KMS-11 (cell line): ENCODE data around the gene TFDP2.
"Not testable (repeated sequence)": the region's sequence is repeated elsewhere in the genome, so short reads cannot be mapped to it uniquely, and the experiment has no call there.

ENCODE experiments used
- H2AFZ ChIP-seq: fragments of 200-600 bp; sonication (generic); 2 replicates; pipeline ENCODE4 v1.6.1; 2016; ENCODE audit warnings: antibody characterized with exemption, mixed run types, low read depth
- H3K27ac ChIP-seq: fragments of 200-600 bp; sonication (generic); 2 replicates; pipeline ENCODE4 v1.6.1; 2016; ENCODE audit warnings: mild to moderate bottlenecking, mixed run types
- H3K27me3 ChIP-seq: fragments of 200-600 bp; sonication (generic); 2 replicates; pipeline ENCODE4 v1.6.1; 2017; ENCODE audit warnings: mild to moderate bottlenecking, low read depth, mixed run types, moderate library complexity; ENCODE audit not compliant: insufficient read depth
- H3K36me3 ChIP-seq: fragments of 200-600 bp; sonication (generic); 2 replicates; pipeline ENCODE4 v1.6.1; 2017; ENCODE audit warnings: mild to moderate bottlenecking, mixed run types; ENCODE audit not compliant: insufficient read depth
- H3K4me1 ChIP-seq: fragments of 200-600 bp; sonication (generic); 2 replicates; pipeline ENCODE4 v1.6.1; 2016; ENCODE audit warnings: mild to moderate bottlenecking, low read depth, mixed run types; ENCODE audit not compliant: poor library complexity, severe bottlenecking
- H3K4me2 ChIP-seq: fragments of 200-600 bp; sonication (generic); 2 replicates; pipeline ENCODE4 v1.7.0; 2016; ENCODE audit warnings: mild to moderate bottlenecking, mixed run types
- H3K4me3 ChIP-seq: fragments of 200-600 bp; sonication (generic); IDR thresholded peaks from 2 replicates; pipeline ENCODE4 v1.6.1; 2017; ENCODE audit warnings: low read depth, low read length, mixed read lengths; ENCODE audit not compliant: insufficient read depth
- H3K79me2 ChIP-seq: fragments of 200-600 bp; sonication (generic); 2 replicates; pipeline ENCODE4 v1.6.1; 2016; ENCODE audit warnings: low read depth, mixed run types; ENCODE audit not compliant: insufficient read depth
- H3K9ac ChIP-seq: fragments of 200-600 bp; sonication (generic); 2 replicates; pipeline ENCODE4 v1.6.1; 2016; ENCODE audit warnings: mild to moderate bottlenecking, mixed run types
- H4K20me1 ChIP-seq: fragments of 200-600 bp; sonication (generic); 2 replicates; pipeline ENCODE4 v1.6.1; 2016; ENCODE audit warnings: mild to moderate bottlenecking, mixed run types; ENCODE audit not compliant: insufficient read depth
- TF ChIP-seq, protein P1 (sequence below): fragments of 200-600 bp; sonication (generic); conservative IDR thresholded peaks from 2 replicates; pipeline ENCODE4 v1.6.1; 2017; ENCODE audit warnings: low read depth, mild to moderate bottlenecking, antibody characterized with exemption, low read length, moderate library complexity, mixed read lengths

TFDP2 gene

GRCh38 chr3:141926929-141927328 lies 222.4 kb downstream of the TFDP2 start:
- Histone ChIP-seq H3K4me3 (no peak overlapping the region), H2AFZ (no peak overlapping the region), H3K4me2 (no peak overlapping the region), H3K27me3 (no peaks in the 10 kb centered on the region), H3K9ac (no peak overlapping the region), H4K20me1 (no peaks in the 10 kb centered on the region), H3K36me3 (no peaks in the 10 kb centered on the region; the same call in 1 of the 2 replicates), H3K27ac (no peak overlapping the region), H3K79me2 (no peaks in the 10 kb centered on the region), H3K4me1 (no peaks in the 10 kb centered on the region)
- TF ChIP-seq, protein P1, sequence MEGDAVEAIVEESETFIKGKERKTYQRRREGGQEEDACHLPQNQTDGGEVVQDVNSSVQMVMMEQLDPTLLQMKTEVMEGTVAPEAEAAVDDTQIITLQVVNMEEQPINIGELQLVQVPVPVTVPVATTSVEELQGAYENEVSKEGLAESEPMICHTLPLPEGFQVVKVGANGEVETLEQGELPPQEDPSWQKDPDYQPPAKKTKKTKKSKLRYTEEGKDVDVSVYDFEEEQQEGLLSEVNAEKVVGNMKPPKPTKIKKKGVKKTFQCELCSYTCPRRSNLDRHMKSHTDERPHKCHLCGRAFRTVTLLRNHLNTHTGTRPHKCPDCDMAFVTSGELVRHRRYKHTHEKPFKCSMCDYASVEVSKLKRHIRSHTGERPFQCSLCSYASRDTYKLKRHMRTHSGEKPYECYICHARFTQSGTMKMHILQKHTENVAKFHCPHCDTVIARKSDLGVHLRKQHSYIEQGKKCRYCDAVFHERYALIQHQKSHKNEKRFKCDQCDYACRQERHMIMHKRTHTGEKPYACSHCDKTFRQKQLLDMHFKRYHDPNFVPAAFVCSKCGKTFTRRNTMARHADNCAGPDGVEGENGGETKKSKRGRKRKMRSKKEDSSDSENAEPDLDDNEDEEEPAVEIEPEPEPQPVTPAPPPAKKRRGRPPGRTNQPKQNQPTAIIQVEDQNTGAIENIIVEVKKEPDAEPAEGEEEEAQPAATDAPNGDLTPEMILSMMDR, result no peak

DNA sequence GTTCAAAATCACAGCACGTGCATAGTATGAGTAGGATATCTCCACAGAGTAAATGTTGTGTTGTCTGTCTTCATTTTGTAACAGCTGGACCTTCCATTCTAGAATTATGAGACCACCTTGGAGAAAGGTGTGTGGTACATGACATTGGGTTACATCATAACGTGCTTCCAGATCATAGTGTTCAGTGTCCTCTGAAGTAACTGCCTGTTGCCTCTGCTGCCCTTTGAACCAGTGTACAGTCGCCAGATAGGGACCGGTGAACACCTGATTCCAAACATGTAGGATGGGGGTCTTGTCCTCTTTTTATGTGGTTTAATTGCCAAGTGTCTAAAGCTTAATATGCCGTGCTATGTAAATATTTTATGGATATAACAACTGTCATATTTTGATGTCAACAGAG lies 223.7 kb downstream of the TFDP2 start:
- not testable (repeated sequence) for H3K36me3 ChIP-seq, H3K79me2 ChIP-seq, H3K9ac ChIP-seq, H3K27ac ChIP-seq, H4K20me1 ChIP-seq, H3K27me3 ChIP-seq, H3K4me3 ChIP-seq, H3K4me2 ChIP-seq, H2AFZ ChIP-seq
- H3K4me1 ChIP-seq, result peaks cover 11% of the 10 kb centered on the region

DNA sequence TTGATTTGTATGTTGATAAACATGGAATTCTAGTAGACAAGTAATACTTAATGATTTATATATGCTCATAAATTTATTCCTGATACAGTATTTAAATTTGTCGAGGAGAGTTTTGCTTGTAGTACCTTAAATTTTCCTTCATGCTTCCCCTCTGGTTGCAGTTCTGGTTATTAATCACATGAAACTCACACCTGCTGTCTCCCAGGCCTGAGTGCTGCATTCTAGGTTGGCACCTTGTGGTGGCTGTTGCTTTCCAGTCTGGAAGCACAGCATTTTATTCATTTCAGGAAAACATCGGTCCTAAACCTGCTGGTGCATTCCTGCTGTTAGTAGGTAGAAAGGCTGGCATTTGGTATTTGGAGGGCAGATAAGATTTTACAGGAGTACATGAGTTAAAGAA lies 228.0 kb downstream of the TFDP2 start:
- H3K9ac ChIP-seq, result no peak overlapping the region
- no peaks in the 10 kb centered on the region for H3K27me3 ChIP-seq
- no peak overlapping the region for H3K4me3 ChIP-seq
- peaks cover 5% of the 10 kb centered on the region; the same call in 1 of the 2 replicates for H3K36me3 ChIP-seq
- H3K79me2 ChIP-seq, result no peaks in the 10 kb centered on the region
- H2AFZ ChIP-seq, result no peak overlapping the region
- H3K27ac ChIP-seq, result no peak overlapping the region; the same call in 1 of the 2 replicates
- TF ChIP-seq, protein P1, result no peak
- no peaks in the 10 kb centered on the region for H4K20me1 ChIP-seq
- H3K4me1 ChIP-seq, result peaks cover 22% of the 10 kb centered on the region
- no peak overlapping the region for H3K4me2 ChIP-seq

DNA sequence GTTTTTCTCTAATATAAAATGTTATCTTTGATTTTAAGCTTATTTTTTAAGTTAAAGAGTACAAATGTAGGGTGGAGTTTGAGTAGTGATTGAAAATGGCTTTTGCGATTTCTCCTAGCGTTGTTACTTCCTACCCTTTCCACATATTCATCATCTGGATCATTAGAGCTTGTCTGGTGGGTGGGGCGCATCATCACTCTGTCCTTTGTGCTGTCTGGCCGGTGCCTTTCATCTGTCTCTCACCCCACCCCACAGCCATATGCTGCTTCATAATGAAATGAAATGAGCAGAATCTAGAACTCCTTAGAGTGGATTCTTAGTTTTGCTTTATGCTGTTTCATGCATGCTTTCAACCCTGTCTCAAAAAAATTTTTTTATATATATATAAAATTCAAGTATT lies 228.6 kb downstream of the TFDP2 start:
- Histone ChIP-seq H3K27me3 (no peaks in the 10 kb centered on the region), H3K4me2 (no peak overlapping the region), H4K20me1 (no peaks in the 10 kb centered on the region), H3K9ac (no peak overlapping the region), H3K36me3 (peaks cover 5% of the 10 kb centered on the region; the same call in 1 of the 2 replicates), H2AFZ (no peak overlapping the region), H3K79me2 (no peaks in the 10 kb centered on the region), H3K4me1 (peaks cover 22% of the 10 kb centered on the region), H3K4me3 (no peak overlapping the region), H3K27ac (no peak overlapping the region; the same call in 1 of the 2 replicates)
- TF ChIP-seq, protein P1, result no peak

DNA sequence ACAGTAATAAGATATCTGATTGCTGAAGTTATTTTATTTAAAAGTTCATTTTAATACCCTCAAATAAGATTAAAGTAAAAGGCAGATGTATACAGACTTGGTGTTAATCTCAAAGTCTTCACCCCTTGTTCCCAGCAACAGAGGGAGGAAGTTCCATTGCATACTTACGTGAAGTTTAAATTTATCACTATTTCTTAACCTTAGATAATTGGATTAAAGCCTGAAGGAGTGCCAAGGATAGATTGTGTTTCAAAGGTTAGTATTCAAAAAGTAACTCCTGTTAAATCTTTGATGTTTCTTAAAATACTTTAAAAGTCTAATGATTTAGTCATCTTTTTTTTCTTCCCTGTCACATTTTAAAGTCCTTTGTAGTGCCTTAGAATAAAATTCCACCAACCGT lies 233.6 kb downstream of the TFDP2 start:
- H3K9ac ChIP-seq, result no peak overlapping the region
- 0 out of 2 replicates have a peak, but pooled peaks cover 5% of the 10 kb centered on the region for H4K20me1 ChIP-seq
- no peaks in the 10 kb centered on the region for H3K79me2 ChIP-seq
- no peak overlapping the region for H3K4me3 ChIP-seq
- peaks cover 12% of the 10 kb centered on the region for H3K4me1 ChIP-seq
- H2AFZ ChIP-seq, result no peak overlapping the region
- peaks cover 5% of the 10 kb centered on the region; the same call in 1 of the 2 replicates for H3K36me3 ChIP-seq
- H3K27ac ChIP-seq, result no peak overlapping the region
- no peaks in the 10 kb centered on the region for H3K27me3 ChIP-seq
- no peak overlapping the region for H3K4me2 ChIP-seq
- TF ChIP-seq, protein P1, result no peak
